Spinal cord (tissue), 10 donors: Measurements from ENCODE around the gene FTO. TPM values are rescaled to one million over a fixed set of nuclear protein-coding genes. Genes with fewer than 3 reads are reported as not detected.

Experiments used
- DNase-seq, 6 donors: peaks; one replicate each; pipeline versions ENCODE4 v3.0.0 to v3.0.0-alpha.2; 2013 to 2015; ENCODE audit warnings: low spot score in 6 of 6, low read depth in 4 of 6
- H3K27ac ChIP-seq: one replicate; pipeline ENCODE4 v1.5.1; 2013; ENCODE audit warnings: low read depth, low read length, control low read depth
- H3K27me3 ChIP-seq: one replicate; pipeline ENCODE4 v1.6.1; 2013; ENCODE audit warnings: low read length; ENCODE audit not compliant: control insufficient read depth, insufficient read depth
- H3K36me3 ChIP-seq: one replicate; pipeline ENCODE4 v1.6.1; 2013; ENCODE audit warnings: low read length; ENCODE audit not compliant: control insufficient read depth, insufficient read depth
- H3K4me1 ChIP-seq: one replicate; pipeline ENCODE4 v1.6.1; 2013; ENCODE audit warnings: low read length; ENCODE audit not compliant: control insufficient read depth, insufficient read depth
- H3K4me3 ChIP-seq: one replicate; pipeline ENCODE4 v1.5.1; 2013; ENCODE audit warnings: low read depth, low read length, control low read depth
- H3K9me3 ChIP-seq: one replicate; pipeline ENCODE4 v1.6.1; 2013; ENCODE audit warnings: low read length; ENCODE audit not compliant: control insufficient read depth, insufficient read depth
- WGBS: methylation state at CpG from one replicate; pipeline ENCODE4 v1.1.5; 2013; ENCODE audit warnings: missing lambda C conversion rate; ENCODE audit not compliant: insufficient coverage; 5-methylcytosine and 5-hydroxymethylcytosine counted together
- polyA plus RNA-seq, 2 donors: library from polyadenylated mRNA; unstranded; fragments of 120-200 nt; gene quantifications; one replicate each; pipeline ENCODE4 v1.2.1, GENCODE V29; 2013; ENCODE audit not compliant: insufficient read length in 2 of 2
- total RNA-seq, 2 donors: library from RNA; depleted of rRNA in 1 of 2; stranded (reverse); fragments of 120-200 nt in 1 of 2; fragments of >200 nt in 1 of 2; gene quantifications; one replicate each; pipeline versions ENCODE4 v1.2.3 to v1.2.4, GENCODE V29; 2013 to 2014
- donor health status: healthy.

FTO gene
- total and polyA plus RNA-seq, 4 donors: 129 to 183 (median 140) TPM

GRCh38 chr16:53910990-53911389, 207.0 kb downstream of the FTO start:
- Histone ChIP-seq H3K36me3 (no peaks in the 10 kb centered on the region), H3K4me3 (no peak overlapping the region), H3K27ac (no peak overlapping the region), H3K27me3 (no peaks in the 10 kb centered on the region), H3K4me1 (peaks cover 4% of the 10 kb centered on the region), H3K9me3 (no peaks in the 10 kb centered on the region)
- 81% methylated on average over 7 of the region's 7 CpGs for WGBS
- DNase-seq: no peak

- Histone ChIP-seq H3K4me1 (peaks cover 4% of the 10 kb centered on the region), H3K36me3 (no peaks in the 10 kb centered on the region), H3K4me3 (no peak overlapping the region), H3K27ac (no peak overlapping the region), H3K9me3 (no peaks in the 10 kb centered on the region), H3K27me3 (no peaks in the 10 kb centered on the region)
- WGBS: 80% methylated on average over 2 of the region's 2 CpGs
- no peak for DNase-seq
Observed at GRCh38 chr16:53911513-53911912, 207.6 kb downstream of the FTO start.

- DNase-seq: peak in 1 of 6 donors; percentile 15
- no peaks in the 10 kb centered on the region for H3K36me3 ChIP-seq
- peaks cover 4% of the 10 kb centered on the region for H3K4me1 ChIP-seq
Observed at GRCh38 chr16:53912155-53912554, 208.2 kb downstream of the FTO start.

GRCh38 chr16:53913099-53913870, 209.3 kb downstream of the FTO start:
- Histone ChIP-seq H3K36me3 (no peaks in the 10 kb centered on the region), H3K4me3 (no peak overlapping the region), H3K9me3 (no peaks in the 10 kb centered on the region), H3K27ac (peak overlapping the region; percentile 18), H3K27me3 (no peaks in the 10 kb centered on the region), H3K4me1 (peaks cover 4% of the 10 kb centered on the region)
- no CpG with 5 or more reads among the region's 7 CpGs for WGBS
- peak in 2 of 6 donors; percentile 45 to 47 for DNase-seq

More at GRCh38 chr16:53912155-53912554, 208.2 kb downstream of the FTO start:
- Histone ChIP-seq H3K27ac (no peak overlapping the region), H3K4me3 (no peak overlapping the region), H3K27me3 (no peaks in the 10 kb centered on the region), H3K9me3 (no peaks in the 10 kb centered on the region)
- WGBS: no CpG with 5 or more reads among the region's 2 CpGs

DNA sequence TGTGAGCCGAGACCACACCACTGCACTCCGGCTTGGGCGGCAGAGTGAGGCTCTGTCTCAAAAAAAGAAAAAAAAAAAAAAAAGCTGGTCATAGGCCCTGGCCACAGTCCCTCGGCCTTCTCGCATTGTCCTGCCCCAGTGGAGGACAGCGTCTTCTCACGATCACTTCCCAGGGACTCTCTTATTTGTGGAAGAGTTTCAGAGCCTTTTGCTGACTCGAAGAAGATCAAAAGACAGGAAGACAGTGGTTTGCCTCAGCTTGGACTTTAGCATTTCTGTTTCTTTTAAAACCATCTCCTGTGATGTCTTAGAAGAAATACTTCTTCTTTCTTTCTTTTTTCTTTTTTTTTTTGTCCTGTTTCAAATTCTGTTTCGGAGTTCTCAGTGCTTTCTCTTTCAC, 210.0 kb downstream of the FTO start:
- WGBS: 72% methylated on average over 6 of the region's 9 CpGs
- Histone ChIP-seq H3K4me3 (no peak overlapping the region), H3K9me3 (no peaks in the 10 kb centered on the region), H3K36me3 (no peaks in the 10 kb centered on the region), H3K4me1 (peaks cover 4% of the 10 kb centered on the region), H3K27ac (peak overlapping the region; percentile 18), H3K27me3 (no peaks in the 10 kb centered on the region)
- peak in 1 of 6 donors; percentile 42 for DNase-seq

DNA sequence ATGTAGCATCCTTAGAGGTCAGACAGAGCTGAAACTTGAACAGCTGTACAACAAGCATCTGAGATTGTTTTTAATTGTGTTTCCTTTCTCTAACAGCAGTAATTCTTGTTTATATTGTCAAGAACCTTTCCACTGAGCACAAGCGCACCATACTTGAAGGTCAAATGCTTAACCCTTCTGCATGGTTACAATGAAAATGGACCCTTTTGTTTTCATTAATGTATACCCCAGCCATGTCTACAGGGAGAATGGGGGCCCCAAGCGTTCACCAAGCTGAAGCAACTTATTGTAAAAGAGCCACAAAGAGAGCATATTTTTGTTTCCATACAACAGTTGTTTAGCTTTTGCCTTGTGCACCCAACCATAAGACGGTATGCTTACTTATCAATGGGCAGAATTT, 210.8 kb downstream of the FTO start:
- DNase-seq: peak in 1 of 6 donors; percentile 11
- peaks cover 4% of the 10 kb centered on the region for H3K4me1 ChIP-seq
- no peak overlapping the region for H3K4me3 ChIP-seq
- no CpG with 5 or more reads among the region's 3 CpGs for WGBS
- peak overlapping the region; percentile 42 for H3K27ac ChIP-seq
- H3K36me3 ChIP-seq: no peaks in the 10 kb centered on the region
- H3K9me3 ChIP-seq: no peaks in the 10 kb centered on the region
- H3K27me3 ChIP-seq: no peaks in the 10 kb centered on the region

GRCh38 chr16:53915452-53916160, 211.7 kb downstream of the FTO start:
- Histone ChIP-seq H3K27ac (no peak overlapping the region), H3K27me3 (no peaks in the 10 kb centered on the region), H3K36me3 (no peaks in the 10 kb centered on the region), H3K9me3 (no peaks in the 10 kb centered on the region), H3K4me1 (peaks cover 4% of the 10 kb centered on the region), H3K4me3 (no peak overlapping the region)
- 43% methylated on average over 1 of the region's 5 CpGs for WGBS
- DNase-seq: peak in 2 of 6 donors; percentile 46 to 53

DNA sequence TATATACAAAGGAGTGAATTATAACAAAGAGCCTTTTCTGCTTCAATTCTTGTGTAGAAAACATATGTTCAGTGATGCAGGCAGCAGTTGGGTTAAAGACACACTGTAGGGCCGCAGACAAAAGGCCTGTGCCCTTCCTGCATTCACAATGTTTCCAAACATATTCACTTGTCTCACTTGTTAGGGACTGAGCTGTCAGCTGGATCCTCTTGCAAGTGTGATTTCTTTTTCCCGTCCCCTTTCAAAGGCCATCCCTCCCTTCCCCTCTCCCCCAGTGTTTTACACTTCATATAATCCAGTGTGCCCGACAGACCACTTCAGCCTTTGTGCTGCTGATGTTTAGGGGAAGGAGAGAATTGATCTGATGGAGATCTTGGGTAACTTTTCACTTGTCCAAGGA, 217.0 kb downstream of the FTO start:
- H3K9me3 ChIP-seq: no peaks in the 10 kb centered on the region
- peaks cover 8% of the 10 kb centered on the region for H3K4me1 ChIP-seq
- H3K36me3 ChIP-seq: no peaks in the 10 kb centered on the region
- DNase-seq: peak in 2 of 6 donors; percentile 18 to 32
- 79% methylated on average over 1 of the region's 3 CpGs for WGBS
- H3K27ac ChIP-seq: no peak overlapping the region
- H3K4me3 ChIP-seq: no peak overlapping the region
- no peaks in the 10 kb centered on the region for H3K27me3 ChIP-seq

DNA sequence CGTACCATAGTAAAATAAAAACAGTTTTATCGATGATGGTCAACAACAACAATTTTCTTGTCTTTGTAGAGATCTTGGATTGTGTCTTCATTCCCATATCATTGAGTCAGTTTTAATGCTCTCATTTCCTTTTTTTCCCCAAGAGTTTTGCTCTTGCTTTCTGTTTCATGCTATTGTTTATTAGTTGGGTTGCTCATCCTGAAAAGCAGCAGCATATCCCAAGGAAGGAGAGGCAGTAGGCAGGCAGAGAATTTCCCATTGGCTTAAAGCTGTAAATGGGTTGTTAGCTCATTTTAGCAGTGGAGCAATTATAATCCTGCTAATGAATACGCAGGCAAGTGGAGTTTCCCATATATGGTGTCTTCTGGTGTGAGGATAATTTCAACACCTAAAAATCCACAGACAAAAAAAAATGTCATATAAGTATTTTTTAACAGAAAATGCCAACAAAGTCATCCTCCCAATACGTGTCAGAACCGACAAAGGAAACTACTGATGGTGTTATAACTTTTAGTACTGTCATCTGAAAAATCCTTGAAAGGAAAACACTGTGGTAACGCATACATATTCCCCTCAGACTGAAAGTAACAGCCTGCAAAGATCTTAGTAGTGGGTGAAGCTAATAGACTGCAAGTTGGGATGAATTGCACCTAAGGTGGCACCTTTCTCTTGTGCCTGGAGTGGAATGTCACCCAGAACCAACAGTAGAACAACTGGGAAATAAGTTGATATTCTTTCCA, 218.3 kb downstream of the FTO start:
- Histone ChIP-seq H3K27me3 (no peaks in the 10 kb centered on the region), H3K27ac (peak overlapping the region; percentile 68), H3K36me3 (no peaks in the 10 kb centered on the region), H3K9me3 (no peaks in the 10 kb centered on the region), H3K4me3 (no peak overlapping the region), H3K4me1 (peaks cover 8% of the 10 kb centered on the region)
- DNase-seq: peak in 1 of 6 donors; percentile 51
- no CpG with 5 or more reads among the region's 6 CpGs for WGBS
